ENCODE results near the gene MYADML2. TPM values are rescaled to one million over a fixed set of nuclear protein-coding genes. Genes with fewer than 3 reads are reported as not detected.
A peak's percentile ranks its signal among the peaks of the same experiment; 100 is the strongest.

The MYADML2 gene, protein sequence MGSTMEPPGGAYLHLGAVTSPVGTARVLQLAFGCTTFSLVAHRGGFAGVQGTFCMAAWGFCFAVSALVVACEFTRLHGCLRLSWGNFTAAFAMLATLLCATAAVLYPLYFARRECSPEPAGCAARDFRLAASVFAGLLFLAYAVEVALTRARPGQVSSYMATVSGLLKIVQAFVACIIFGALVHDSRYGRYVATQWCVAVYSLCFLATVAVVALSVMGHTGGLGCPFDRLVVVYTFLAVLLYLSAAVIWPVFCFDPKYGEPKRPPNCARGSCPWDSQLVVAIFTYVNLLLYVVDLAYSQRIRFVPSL
- total RNA-seq = 1 to 10 TPM in 1 of 2 donors, under 1 TPM in 1; 0.44 to 2.0 TPM
- polyA plus RNA-seq (ENCODE audit: insufficient read length in 2 of 2) = 1 to 10 TPM; 2.2 to 2.9 TPM
- long read RNA-seq, donor 1 = 0 reads
- long read RNA-seq, donor 2 = 0 reads
- long read RNA-seq, donor 3 = 0 reads
- long read RNA-seq, donor 4 = 0 reads

DNA sequence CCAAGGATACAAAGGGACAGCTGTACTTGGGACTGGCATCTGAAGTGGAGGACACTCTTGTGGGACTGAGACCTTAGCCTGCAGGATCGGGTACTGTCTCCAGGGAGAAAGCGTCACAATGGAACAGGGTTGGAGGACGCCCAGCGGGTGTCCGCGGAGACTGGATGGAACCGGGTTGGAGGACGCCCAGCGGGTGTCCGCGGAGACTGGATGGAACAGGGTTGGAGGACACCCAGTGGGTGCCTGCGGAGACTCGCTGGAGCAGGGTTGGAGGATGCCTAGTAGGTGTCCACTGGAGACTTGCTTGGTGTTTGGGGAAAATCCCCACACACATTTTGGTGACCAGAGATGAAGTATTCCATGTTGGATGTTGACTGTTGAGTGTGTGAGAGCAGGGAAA is at the start of gene MYADML2:
TSS of gene MYADML2 (minus strand) at position 45 of the 400 bp plus-strand sequence. CDS start 5,492 bp downstream, outside the sequence.
- WGBS (ENCODE audit: insufficient coverage) = 82% methylated on average over 10 of the region's 13 CpGs
- H3K27ac ChIP-seq (ENCODE audit: low read depth, low read length) = no peak within 1 kb of the TSS
- no peak for DNase-seq (ENCODE audit: low read depth in 4 of 6, low spot score in 6 of 6)
- H3K27me3 ChIP-seq (ENCODE audit: control insufficient read depth, insufficient read depth, low read length) = no peaks in the 10 kb centered on the region
- H3K36me3 ChIP-seq (ENCODE audit: control insufficient read depth, insufficient read depth, low read length) = peaks cover 6% of the 10 kb centered on the region
- H3K9me3 ChIP-seq (ENCODE audit: control insufficient read depth, insufficient read depth, low read length) = no peaks in the 10 kb centered on the region
- no peak within 1 kb of the TSS for H3K4me3 ChIP-seq (ENCODE audit: low read depth, low read length)
- peaks cover under 1% of the 10 kb centered on the region for H3K4me1 ChIP-seq (ENCODE audit: control insufficient read depth, insufficient read depth, low read length)

DNA sequence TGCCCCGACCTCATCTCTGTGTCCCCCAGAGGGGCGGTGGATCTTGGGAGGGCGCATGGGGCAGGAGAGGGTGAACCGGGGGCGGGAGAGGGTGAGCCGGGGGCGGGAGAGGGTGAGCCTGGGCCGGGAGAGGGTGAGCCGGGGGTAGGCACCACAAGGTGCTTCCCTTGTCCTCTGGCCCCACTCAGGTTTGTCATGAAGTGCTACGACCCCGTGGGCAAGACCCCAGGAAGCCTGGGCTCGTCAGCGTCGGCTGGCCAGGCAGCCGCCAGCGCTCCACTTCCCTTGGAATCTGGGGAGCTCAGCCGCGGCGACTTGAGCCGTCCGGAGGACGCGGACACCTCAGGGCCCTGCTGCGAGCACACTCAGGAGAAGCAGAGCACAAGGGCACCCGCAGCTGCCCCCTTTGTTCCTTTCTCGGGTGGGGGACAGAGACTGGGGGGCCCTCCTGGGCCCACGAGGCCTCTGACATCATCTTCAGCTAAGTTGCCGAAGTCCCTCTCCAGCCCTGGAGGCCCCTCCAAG is 49.3 kb upstream of the MYADML2 start:
- Histone ChIP-seq H3K4me3 (ENCODE audit: low read depth, low read length) (no peak overlapping the region), H3K9me3 (ENCODE audit: control insufficient read depth, insufficient read depth, low read length) (no peaks in the 10 kb centered on the region), H3K27me3 (ENCODE audit: control insufficient read depth, insufficient read depth, low read length) (no peaks in the 10 kb centered on the region), H3K27ac (ENCODE audit: low read depth, low read length) (no peak overlapping the region), H3K4me1 (ENCODE audit: control insufficient read depth, insufficient read depth, low read length) (peaks cover 66% of the 10 kb centered on the region), H3K36me3 (ENCODE audit: control insufficient read depth, insufficient read depth, low read length) (peaks cover 84% of the 10 kb centered on the region)
- 88% methylated on average over 26 of the region's 28 CpGs for WGBS (ENCODE audit: insufficient coverage)
- DNase-seq (ENCODE audit: low read depth in 4 of 6, low spot score in 6 of 6) = no peak

DNA sequence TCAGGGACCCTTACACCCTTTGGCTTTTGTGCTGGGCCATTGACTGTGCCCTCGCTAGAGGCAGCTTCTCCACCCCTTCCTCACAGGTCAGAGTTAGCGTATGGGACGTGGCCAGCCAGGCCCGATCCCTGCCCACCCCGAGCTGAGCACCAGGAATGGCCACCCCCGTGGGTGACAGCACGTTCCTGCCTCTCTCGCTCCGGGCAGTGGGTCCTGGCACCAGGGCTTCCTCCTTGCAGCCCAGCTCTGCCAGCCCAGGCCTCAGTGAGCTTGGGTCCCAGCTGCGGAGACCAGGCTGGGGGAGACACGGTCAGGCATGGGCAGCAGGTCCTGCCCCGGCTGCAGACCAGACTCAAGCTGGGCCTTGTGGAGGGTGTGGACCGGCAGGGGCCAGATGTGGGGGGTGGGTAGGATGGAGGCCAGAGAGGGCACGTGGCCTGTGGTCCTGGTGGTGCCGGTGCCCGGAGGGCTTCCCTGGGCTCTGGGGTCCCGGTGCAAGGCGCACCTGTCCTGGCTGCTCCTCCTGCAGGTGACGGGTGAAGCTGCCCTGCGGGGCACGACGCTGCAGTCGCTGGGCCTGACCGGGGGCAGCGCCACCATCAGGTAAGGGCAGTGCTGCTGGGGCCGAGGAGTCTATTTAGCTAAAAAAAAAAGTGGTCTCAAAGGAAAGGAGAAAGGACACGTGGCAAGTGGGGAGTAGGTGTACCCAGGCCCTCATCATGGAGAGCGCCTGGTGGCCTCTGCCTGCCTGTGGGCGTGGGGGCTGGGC is 48.6 kb upstream of the MYADML2 start:
- no peaks in the 10 kb centered on the region for H3K27me3 ChIP-seq (ENCODE audit: control insufficient read depth, insufficient read depth, low read length)
- peaks cover 66% of the 10 kb centered on the region for H3K4me1 ChIP-seq (ENCODE audit: control insufficient read depth, insufficient read depth, low read length)
- no peak overlapping the region for H3K4me3 ChIP-seq (ENCODE audit: low read depth, low read length)
- H3K36me3 ChIP-seq (ENCODE audit: control insufficient read depth, insufficient read depth, low read length) = peaks cover 84% of the 10 kb centered on the region
- 86% methylated on average over 28 of the region's 29 CpGs for WGBS (ENCODE audit: insufficient coverage)
- peak overlapping the region; percentile 35 for H3K27ac ChIP-seq (ENCODE audit: low read depth, low read length)
- no peaks in the 10 kb centered on the region for H3K9me3 ChIP-seq (ENCODE audit: control insufficient read depth, insufficient read depth, low read length)
- no peak for DNase-seq (ENCODE audit: low read depth in 4 of 6, low spot score in 6 of 6)

DNA sequence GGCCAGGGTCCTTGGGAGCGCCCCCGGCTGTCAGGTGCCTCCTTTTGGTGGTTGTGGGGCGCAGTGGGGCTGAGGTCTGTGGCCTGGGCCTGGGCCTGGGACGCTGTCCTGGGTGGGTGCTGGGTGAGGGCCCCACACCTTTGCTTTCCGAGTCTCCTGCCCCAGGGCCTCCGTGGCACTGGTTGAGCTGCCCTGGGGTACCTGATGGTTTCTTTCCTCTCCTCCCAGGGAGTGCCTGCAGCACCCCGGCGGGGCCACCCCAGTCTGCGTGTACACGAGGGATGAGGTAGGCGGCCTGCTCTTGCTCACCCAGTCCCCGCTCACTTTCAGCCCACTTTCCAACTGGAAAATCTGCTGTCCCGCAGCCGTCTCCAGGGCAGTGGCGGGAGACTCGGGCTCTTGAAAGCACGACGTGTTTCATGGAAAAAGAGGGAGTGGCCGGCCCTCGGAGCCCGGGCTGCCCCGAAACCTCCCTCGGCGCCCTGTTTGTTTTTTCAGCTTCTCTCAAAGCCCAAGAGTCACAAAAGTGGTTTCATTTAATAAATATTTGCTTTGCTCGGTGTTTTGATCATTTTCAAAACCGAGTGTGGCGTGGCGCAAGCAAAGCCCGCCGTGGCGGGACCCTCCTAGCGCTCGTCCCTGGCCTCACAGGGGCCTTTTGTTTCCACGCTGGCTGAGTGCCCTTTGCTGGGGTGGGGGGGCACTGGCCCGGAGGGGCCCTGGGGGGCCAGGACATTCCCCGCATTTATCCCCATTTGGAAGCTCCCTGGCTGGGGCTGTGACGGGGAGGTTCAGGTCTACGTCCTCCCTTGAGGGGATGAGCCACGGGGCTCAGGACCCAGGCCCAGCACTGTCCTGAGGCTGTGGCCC is 47.8 kb upstream of the MYADML2 start:
- peak overlapping the region; percentile 57 for H3K27ac ChIP-seq (ENCODE audit: low read depth, low read length)

DNA sequence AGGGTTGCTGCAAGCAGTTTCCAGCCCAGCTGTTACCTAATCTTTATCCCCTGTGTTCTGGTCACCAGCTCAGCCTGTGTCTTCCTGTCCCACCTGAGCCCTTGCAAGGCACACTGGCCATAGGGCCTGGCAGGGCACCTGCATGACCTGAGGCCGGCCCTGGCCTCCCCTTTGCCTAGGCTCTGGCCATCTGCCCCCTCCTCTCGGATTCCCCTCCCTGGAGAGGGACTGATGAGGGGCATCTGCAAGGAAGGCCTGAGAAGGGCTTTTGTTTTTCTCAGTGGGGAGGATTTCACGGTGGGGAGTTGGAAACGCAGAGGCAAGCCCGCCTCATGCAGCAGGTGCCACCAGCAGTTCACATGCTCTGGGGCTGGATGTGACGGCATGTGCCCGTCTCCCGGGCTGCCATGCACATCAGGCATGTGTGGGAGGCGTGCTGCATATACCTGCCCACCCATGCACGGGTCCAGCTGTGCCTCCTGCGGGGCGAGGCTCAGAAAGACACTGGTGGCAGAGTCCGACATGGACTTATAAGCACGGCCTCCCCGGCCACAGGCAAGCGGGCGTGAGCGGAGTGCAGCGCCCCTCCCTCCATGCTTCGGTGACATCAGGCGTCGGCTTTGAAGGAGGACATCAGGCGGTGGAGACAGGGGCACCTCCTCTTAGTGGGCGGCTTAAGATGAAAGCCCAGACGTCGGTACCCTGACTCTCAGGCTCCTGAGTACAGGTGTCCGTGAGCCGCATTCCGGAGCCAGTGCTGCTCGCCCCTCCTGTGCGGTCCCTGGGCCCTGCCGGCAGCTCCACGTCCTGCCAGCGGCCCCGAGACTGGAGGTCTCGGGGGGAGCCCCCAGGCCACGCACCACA is 46.9 kb upstream of the MYADML2 start:
- no peak for DNase-seq (ENCODE audit: low read depth in 4 of 6, low spot score in 6 of 6)
- 79% methylated on average over 36 of the region's 37 CpGs for WGBS (ENCODE audit: insufficient coverage)
- no peak overlapping the region for H3K4me3 ChIP-seq (ENCODE audit: low read depth, low read length)
- H3K27me3 ChIP-seq (ENCODE audit: control insufficient read depth, insufficient read depth, low read length) = no peaks in the 10 kb centered on the region
- H3K27ac ChIP-seq (ENCODE audit: low read depth, low read length) = no peak overlapping the region
- H3K9me3 ChIP-seq (ENCODE audit: control insufficient read depth, insufficient read depth, low read length) = no peaks in the 10 kb centered on the region
- peaks cover 62% of the 10 kb centered on the region for H3K4me1 ChIP-seq (ENCODE audit: control insufficient read depth, insufficient read depth, low read length)
- H3K36me3 ChIP-seq (ENCODE audit: control insufficient read depth, insufficient read depth, low read length) = peaks cover 85% of the 10 kb centered on the region

More for the DNA sequence above, 47.8 kb upstream of the MYADML2 start:
- peak in 1 of 6 donors; percentile 52 for DNase-seq (ENCODE audit: low read depth in 4 of 6, low spot score in 6 of 6)
- WGBS (ENCODE audit: insufficient coverage) = 47% methylated on average over 33 of the region's 39 CpGs
- Histone ChIP-seq H3K9me3 (ENCODE audit: control insufficient read depth, insufficient read depth, low read length) (no peaks in the 10 kb centered on the region), H3K27me3 (ENCODE audit: control insufficient read depth, insufficient read depth, low read length) (no peaks in the 10 kb centered on the region), H3K36me3 (ENCODE audit: control insufficient read depth, insufficient read depth, low read length) (peaks cover 84% of the 10 kb centered on the region), H3K4me3 (ENCODE audit: low read depth, low read length) (no peak overlapping the region), H3K4me1 (ENCODE audit: control insufficient read depth, insufficient read depth, low read length) (peaks cover 63% of the 10 kb centered on the region)

DNA sequence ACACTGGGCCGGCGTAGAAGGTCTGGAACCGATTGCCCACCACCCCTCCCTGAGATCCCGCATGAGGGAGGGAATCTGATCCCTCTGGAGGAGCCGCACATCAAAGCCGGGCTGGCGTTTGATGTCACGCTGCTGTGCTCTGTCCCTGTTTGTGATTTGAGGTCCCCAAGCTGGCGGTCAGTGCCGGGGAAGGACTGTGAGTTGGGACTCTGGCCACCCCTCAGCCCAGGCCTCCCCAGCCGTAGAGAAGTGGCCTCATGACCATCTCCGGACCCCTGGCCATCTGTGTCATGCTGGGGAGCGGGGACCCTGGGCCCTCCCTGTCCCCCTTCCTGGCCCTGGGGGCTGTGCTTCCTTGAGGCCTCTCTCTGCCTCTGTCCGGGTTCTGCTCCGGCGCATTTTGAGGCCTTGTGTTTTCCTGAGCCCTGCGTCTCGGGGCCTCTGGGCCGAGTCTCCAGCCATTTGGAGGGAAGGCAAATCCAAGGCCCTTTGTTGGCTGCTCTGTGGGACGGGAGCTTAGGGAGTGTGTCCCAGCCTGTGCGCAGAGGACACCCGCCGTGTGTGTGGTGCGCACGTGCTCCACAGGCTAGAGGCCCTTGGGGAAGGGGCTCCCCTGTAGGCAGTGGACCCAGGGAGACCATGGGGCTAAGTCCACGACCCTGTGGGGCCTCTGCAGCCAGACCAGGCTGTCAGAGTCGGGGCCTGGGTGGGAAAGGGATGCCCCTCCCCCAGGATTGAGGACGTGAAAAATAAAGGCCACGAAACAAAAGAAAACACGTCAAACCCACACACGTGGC is 45.5 kb upstream of the MYADML2 start:
- WGBS (ENCODE audit: insufficient coverage) = 53% methylated on average over 29 of the region's 31 CpGs
- H3K9me3 ChIP-seq (ENCODE audit: control insufficient read depth, insufficient read depth, low read length) = no peaks in the 10 kb centered on the region
- H3K36me3 ChIP-seq (ENCODE audit: control insufficient read depth, insufficient read depth, low read length) = peaks cover 91% of the 10 kb centered on the region
- no peak for DNase-seq (ENCODE audit: low read depth in 4 of 6, low spot score in 6 of 6)
- peak overlapping the region; percentile 65 for H3K27ac ChIP-seq (ENCODE audit: low read depth, low read length)
- H3K4me1 ChIP-seq (ENCODE audit: control insufficient read depth, insufficient read depth, low read length) = peaks cover 62% of the 10 kb centered on the region
- no peaks in the 10 kb centered on the region for H3K27me3 ChIP-seq (ENCODE audit: control insufficient read depth, insufficient read depth, low read length)
- H3K4me3 ChIP-seq (ENCODE audit: low read depth, low read length) = no peak overlapping the region

DNA sequence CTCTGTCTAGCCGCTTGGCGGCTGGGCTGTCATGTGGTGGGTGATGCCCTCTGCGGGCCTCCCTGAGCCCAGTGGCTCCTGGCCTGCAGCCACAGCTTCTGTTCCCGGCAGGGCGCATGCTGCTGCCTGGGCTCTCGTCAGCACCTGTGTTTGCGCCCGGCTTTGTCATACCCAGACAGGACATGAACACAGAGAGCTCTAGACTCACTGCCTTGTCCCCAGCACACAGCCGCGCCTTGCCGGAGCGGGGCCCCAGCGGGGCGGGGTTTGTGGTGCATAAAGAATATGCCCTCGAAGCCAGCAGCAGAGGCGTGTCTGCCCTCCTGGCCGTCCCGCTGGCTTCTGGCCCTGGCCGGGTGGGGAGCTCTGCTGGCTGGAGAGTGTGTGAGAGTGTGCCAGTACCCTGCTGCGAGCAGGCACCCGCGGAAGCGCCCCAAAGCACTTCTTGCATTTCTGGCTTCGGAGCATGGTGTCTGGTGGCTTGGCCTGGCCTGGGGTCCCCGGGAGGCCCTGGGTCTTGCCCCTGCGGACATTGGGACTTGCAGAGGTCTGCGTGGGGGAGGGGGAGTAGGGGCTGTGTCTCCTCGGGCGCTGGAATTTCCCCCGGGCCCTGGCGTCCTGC is 44.8 kb upstream of the MYADML2 start:
- peak in 4 of 6 donors; percentile 24 to 84 (median 62) for DNase-seq (ENCODE audit: low read depth in 4 of 6, low spot score in 6 of 6)
- Histone ChIP-seq H3K4me1 (ENCODE audit: control insufficient read depth, insufficient read depth, low read length) (peaks cover 62% of the 10 kb centered on the region), H3K27ac (ENCODE audit: low read depth, low read length) (peak overlapping the region; percentile 65), H3K9me3 (ENCODE audit: control insufficient read depth, insufficient read depth, low read length) (no peaks in the 10 kb centered on the region), H3K4me3 (ENCODE audit: low read depth, low read length) (peak overlapping the region; percentile 18), H3K36me3 (ENCODE audit: control insufficient read depth, insufficient read depth, low read length) (peaks cover 93% of the 10 kb centered on the region), H3K27me3 (ENCODE audit: control insufficient read depth, insufficient read depth, low read length) (no peaks in the 10 kb centered on the region)
- WGBS (ENCODE audit: insufficient coverage) = 13% methylated on average over 26 of the region's 31 CpGs
